Endodermal cell (in vitro differentiated cells): ENCODE results near the gene HLX. TPM values are rescaled to one million over a fixed set of nuclear protein-coding genes. Genes with fewer than 3 reads are reported as not detected.

ENCODE experiments used
- DNase-seq: peaks from one replicate; pipeline ENCODE4 v3.0.0-alpha.2; 2017
- H3K27ac ChIP-seq: 2 replicates; pipeline ENCODE4 v1.5.1; 2013; ENCODE audit warnings: mild to moderate bottlenecking, low read depth, low read length, moderate library complexity
- H3K27me3 ChIP-seq: 2 replicates; pipeline ENCODE4 v1.6.1; 2013; ENCODE audit warnings: mild to moderate bottlenecking, low read length, moderate library complexity; ENCODE audit not compliant: insufficient read depth, control insufficient read depth, poor library complexity, severe bottlenecking
- H3K36me3 ChIP-seq: 2 replicates; pipeline ENCODE4 v1.7.0; 2013; ENCODE audit warnings: mild to moderate bottlenecking, low read length, moderate library complexity; ENCODE audit not compliant: control insufficient read depth, insufficient read depth
- H3K4me1 ChIP-seq: one replicate; pipeline ENCODE4 v1.7.0; 2013; ENCODE audit warnings: low read length; ENCODE audit not compliant: control insufficient read depth, insufficient read depth
- H3K4me3 ChIP-seq: 2 replicates; pipeline ENCODE4 v1.5.1; 2013; ENCODE audit warnings: mild to moderate bottlenecking, low read length, moderate library complexity
- H3K9ac ChIP-seq: 2 replicates; pipeline ENCODE4 v1.6.1; 2013; ENCODE audit warnings: mild to moderate bottlenecking, low read length, moderate library complexity; ENCODE audit not compliant: poor library complexity, severe bottlenecking; ENCODE audit errors: extremely low read depth
- H3K9me3 ChIP-seq: 2 replicates; pipeline ENCODE4 v1.6.1; 2013; ENCODE audit warnings: mild to moderate bottlenecking, low read length, moderate library complexity; ENCODE audit not compliant: control insufficient read depth
- H3K27ac Mint-ChIP-seq: 2 replicates; pipeline ENCODE4 v1.8.0; 2020; ENCODE audit warnings: mixed read lengths
- H3K27me3 Mint-ChIP-seq: 2 replicates; pipeline ENCODE4 v1.8.0; 2021; ENCODE audit warnings: mild to moderate bottlenecking, mixed read lengths; ENCODE audit not compliant: insufficient read depth
- H3K36me3 Mint-ChIP-seq: 2 replicates; pipeline ENCODE4 v1.8.0; 2020; ENCODE audit warnings: low read depth, mixed read lengths
- H3K4me1 Mint-ChIP-seq: 2 replicates; pipeline ENCODE4 v1.8.0; 2020; ENCODE audit warnings: mixed read lengths
- H3K4me3 Mint-ChIP-seq: 2 replicates; pipeline ENCODE4 v1.8.0; 2020; ENCODE audit warnings: mild to moderate bottlenecking, moderate library complexity, mixed read lengths
- H3K9me3 Mint-ChIP-seq: 2 replicates; pipeline ENCODE4 v1.8.0; 2020; ENCODE audit warnings: mild to moderate bottlenecking, mixed read lengths
- CTCF ChIP-seq: fragments of 200-600 bp; sonication (generic); conservative IDR thresholded peaks from 2 replicates; pipeline ENCODE4 v1.5.0; 2021; ENCODE audit warnings: antibody characterized with exemption, mild to moderate bottlenecking
- WGBS, 2 experiments: methylation state at CpG; one replicate each; pipeline versions ENCODE4 v1.1.5 to v1.1.7; 2013; ENCODE audit warnings: missing lambda C conversion rate in 2 of 2, mixed read lengths in 1 of 2; ENCODE audit not compliant: insufficient coverage in 1 of 2, insufficient read length in 1 of 2; 5-methylcytosine and 5-hydroxymethylcytosine counted together
- total RNA-seq, 2 donors: library from RNA; stranded (reverse); fragmentation: NEBNext Ultra II Directional in 1 of 2; extraction: Animal tissue kit (Norgen Biotek cat#: 25700) in 1 of 2; gene quantifications; 2 replicates in 1 of 2; 3 replicates in 1 of 2; pipeline ENCODE4 v1.2.1, GENCODE V29; 2021

HLX gene
- total RNA-seq, 2 donors from 2014 or later: 2.9 to 5.0 TPM

GRCh38 chr1:220878191-220879075 lies 810 bp upstream of the HLX start:
- peak; percentile 67 for DNase-seq
- H3K36me3 ChIP-seq: no peaks in the 10 kb centered on the region
- Mint-ChIP-seq H3K4me3 (peak overlapping the region; percentile 59), H3K27ac (no peak overlapping the region), H3K27me3 (peaks cover 95% of the 10 kb centered on the region), H3K9me3 (no peaks in the 10 kb centered on the region), H3K4me1 (peaks cover 56% of the 10 kb centered on the region), H3K36me3 (no peaks in the 10 kb centered on the region)
- no peak for TF ChIP-seq CTCF
- 3% methylated on average over 22 to 42 of the region's 42 CpGs for WGBS, 2 experiments
- peaks cover 90% of the 10 kb centered on the region for H3K27me3 ChIP-seq
- H3K27ac ChIP-seq: no peak overlapping the region
- H3K9ac ChIP-seq: no peak overlapping the region
- no peaks in the 10 kb centered on the region for H3K9me3 ChIP-seq
- peak overlapping the region; percentile 81 for H3K4me3 ChIP-seq
- H3K4me1 ChIP-seq: peaks cover 6% of the 10 kb centered on the region

GRCh38 chr1:220879509-220880361 lies 492 bp downstream of the HLX start:
- H3K4me3 Mint-ChIP-seq: peak overlapping the region; percentile 59
- H3K9me3 ChIP-seq: no peaks in the 10 kb centered on the region
- H3K9me3 Mint-ChIP-seq: no peaks in the 10 kb centered on the region
- peaks cover 13% of the 10 kb centered on the region for H3K4me1 ChIP-seq
- H3K9ac ChIP-seq: no peak overlapping the region
- 0 to 1% methylated on average over 18 to 94 of the region's 94 CpGs for WGBS, 2 experiments
- DNase-seq: peak; percentile 79
- peaks cover 69% of the 10 kb centered on the region for H3K4me1 Mint-ChIP-seq
- H3K27ac Mint-ChIP-seq: no peak overlapping the region
- peaks cover 100% of the 10 kb centered on the region for H3K27me3 ChIP-seq
- H3K27ac ChIP-seq: no peak overlapping the region
- no peaks in the 10 kb centered on the region for H3K36me3 ChIP-seq
- H3K4me3 ChIP-seq: peak overlapping the region; percentile 81
- peak; percentile 22 for TF ChIP-seq CTCF
- peaks cover 2% of the 10 kb centered on the region for H3K36me3 Mint-ChIP-seq
- H3K27me3 Mint-ChIP-seq: peaks cover 98% of the 10 kb centered on the region

- H3K27ac Mint-ChIP-seq: no peak overlapping the region
- Histone ChIP-seq H3K9me3 (no peaks in the 10 kb centered on the region), H3K27me3 (peaks cover 100% of the 10 kb centered on the region), H3K4me3 (peak overlapping the region; percentile 81), H3K4me1 (peaks cover 16% of the 10 kb centered on the region), H3K36me3 (no peaks in the 10 kb centered on the region), H3K9ac (peak overlapping the region; percentile 25), H3K27ac (no peak overlapping the region)
- no peak for DNase-seq
- H3K4me1 Mint-ChIP-seq: peaks cover 71% of the 10 kb centered on the region
- no peak for TF ChIP-seq CTCF
- peaks cover 98% of the 10 kb centered on the region for H3K27me3 Mint-ChIP-seq
- peaks cover 8% of the 10 kb centered on the region for H3K36me3 Mint-ChIP-seq
- peak overlapping the region; percentile 59 for H3K4me3 Mint-ChIP-seq
- 1% methylated on average over 8 of the region's 8 CpGs; no CpG with 5 or more reads in 1 of the 2 experiments for WGBS, 2 experiments
- H3K9me3 Mint-ChIP-seq: no peaks in the 10 kb centered on the region
Measured at GRCh38 chr1:220880362-220880670, 1.1 kb downstream of the HLX start.
